HG02840 (cell line): ENCODE measurements around the gene IL2RG.

Source experiments
- ATAC-seq: cut with Tn5 transposase; IDR thresholded peaks from one replicate; pipeline ENCODE4 v1.9.1; 2021; ENCODE audit warnings: mild to moderate bottlenecking, moderate library complexity, moderate number of reproducible peaks; ENCODE audit not compliant: unreplicated experiment, low FRiP score

The IL2RG gene

DNA sequence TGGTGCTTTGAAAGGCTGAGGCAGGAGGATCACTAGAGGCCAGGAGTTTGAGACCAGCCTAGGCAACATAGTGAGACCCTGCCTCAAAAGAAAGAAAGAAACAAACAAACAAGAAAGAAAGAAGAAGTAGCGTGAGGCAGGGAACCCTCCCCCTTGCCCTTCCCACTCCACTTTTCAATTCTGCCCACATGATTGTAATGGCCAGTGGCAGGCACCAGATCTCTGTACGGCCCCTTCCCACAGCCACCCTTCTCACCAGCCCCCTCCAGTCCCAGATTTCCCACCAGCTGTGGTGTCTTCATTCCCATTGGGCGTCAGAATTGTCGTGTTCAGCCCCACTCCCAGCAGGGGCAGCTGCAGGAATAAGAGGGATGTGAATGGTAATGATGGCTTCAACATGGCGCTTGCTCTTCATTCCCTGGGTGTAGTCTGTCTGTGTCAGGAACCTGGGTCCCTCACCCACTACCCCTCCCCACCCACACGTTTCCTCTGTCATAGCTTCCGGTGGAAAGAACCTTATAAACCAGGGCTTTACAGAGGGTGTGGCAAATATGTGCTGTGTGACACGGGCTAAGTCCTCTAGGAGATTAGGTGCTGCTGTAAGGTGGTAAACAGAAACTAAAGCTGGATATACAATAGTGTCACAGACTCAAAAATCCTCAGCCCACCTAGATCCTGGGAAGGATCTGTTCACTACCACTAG, at the start of gene IL2RG:
IL2RG (minus strand) TSS at position 437 of the 703 bp plus-strand sequence; CDS start at position 399, 38 bp downstream.
- ATAC-seq: peak; percentile 83

- no peak for ATAC-seq
These were observed 49.1 kb upstream of the IL2RG start for GRCh38 chrX:71160475-71160874.

GRCh38 chrX:71159335-71159734, 48.0 kb upstream of the IL2RG start:
- ATAC-seq: no peak

DNA sequence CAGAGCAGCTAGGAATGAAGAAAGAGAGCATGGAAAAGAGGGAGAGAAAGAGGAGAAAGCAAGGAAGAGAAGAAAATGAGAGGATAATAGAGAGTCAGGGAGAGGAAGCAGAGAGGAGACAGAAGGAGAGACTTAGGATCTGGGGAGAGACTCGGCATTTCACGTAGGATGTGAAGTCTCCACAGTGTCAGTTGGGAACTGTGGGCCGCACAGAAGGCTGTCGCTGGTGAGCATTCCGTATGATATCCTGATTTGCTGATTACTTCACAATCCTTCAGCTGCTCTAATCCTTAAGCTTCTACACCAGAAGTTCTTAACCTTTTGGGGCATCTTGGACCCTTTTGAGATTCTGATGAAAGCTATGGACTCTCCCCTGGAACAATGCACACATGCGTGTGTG, 47.2 kb upstream of the IL2RG start:
- ATAC-seq: no peak

DNA sequence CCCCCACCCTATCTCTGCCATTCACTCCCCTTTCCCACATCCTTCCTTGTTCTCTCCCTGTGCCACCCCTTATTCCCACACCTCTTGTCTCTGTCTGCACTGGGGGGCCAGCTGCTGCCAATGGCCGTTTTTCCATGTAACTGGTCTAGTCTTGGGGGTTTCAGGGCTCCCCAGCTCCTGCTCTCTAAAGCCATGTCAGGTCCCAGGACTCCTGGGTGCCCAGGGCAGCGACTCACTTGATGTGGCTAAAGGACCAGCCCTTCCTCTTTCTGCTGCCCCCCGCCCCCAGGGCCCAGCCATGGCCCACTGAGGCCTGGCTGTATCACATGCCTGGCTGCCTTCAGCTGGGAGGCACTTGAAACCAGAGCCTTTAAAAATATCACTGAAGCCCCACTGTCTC, 43.3 kb upstream of the IL2RG start:
- ATAC-seq: no peak

DNA sequence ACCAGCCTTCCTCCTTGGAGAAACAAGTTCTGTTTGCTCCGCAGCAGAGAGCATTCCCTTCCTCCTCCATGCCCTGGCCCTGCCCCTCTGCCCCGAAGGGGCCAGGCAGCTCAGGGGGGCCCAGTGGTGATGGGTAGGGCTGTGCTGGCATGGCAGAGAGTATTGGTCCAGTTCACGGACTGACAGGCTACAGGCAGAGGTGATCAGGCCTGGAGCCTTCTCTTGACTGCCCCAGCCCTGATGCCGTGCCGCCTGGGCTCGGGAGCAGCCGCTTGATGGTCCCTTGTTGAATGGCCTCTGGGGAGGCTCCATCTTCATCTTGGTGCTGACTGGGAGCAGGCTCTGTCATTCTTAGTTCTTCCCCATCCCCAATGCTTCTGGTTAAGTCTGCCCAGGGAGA, 42.8 kb upstream of the IL2RG start:
- no peak for ATAC-seq

GRCh38 chrX:71151366-71151765, 40.0 kb upstream of the IL2RG start:
- no peak for ATAC-seq

GRCh38 chrX:71148278-71148663, 36.9 kb upstream of the IL2RG start:
- ATAC-seq: no peak

DNA sequence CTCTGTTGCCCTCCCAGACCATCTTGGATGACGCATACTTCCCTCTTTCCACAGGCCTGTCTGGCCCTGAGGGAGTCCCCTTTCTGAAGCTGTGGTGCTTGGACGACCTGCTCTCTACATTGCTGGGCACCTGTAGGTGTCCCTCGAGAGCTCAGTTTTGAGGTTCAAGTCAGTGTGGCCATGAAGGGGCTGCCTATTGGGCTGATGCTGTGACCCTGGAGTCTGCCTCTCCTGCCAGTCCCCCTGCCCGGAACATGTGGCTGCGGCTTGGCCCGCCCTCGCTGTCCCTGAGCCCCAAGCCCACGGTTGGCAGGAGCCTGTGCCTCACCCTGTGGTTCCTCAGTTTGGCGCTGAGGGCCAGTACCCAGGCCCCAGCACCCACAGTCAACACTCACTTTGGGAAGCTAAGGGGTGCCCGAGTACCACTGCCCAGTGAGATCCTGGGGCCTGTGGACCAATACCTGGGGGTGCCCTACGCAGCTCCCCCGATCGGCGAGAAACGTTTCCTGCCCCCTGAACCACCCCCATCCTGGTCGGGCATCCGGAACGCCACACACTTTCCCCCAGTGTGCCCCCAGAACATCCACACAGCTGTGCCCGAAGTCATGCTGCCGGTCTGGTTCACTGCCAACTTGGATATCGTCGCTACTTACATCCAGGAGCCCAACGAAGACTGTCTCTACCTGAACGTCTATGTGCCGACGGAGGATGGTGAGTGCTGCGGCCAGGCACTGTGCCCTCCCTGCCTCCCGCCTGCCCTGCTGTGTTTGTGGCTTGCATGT, 36.3 kb upstream of the IL2RG start:
- no peak for ATAC-seq

DNA sequence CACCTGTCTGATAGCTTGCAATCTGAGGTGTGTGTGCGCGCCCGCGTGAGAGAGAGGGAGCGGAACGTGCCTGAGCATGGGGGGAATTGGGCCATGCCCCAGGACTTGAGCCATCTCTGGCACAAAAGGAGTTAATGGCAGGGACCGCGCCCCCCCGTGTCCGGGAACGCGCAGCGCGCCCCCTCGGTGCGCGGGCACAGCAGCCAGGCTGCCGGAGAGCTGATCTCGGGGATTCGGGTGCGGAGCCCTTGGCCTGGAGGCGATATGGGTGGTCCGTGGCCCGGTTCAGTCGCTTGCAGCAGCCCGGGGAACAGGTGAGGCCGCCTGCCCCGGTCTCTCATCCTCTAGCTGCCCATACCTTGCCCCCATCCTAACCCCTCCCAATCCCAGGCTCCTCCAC, 33.3 kb upstream of the IL2RG start, which contains the start of gene NLGN3:
NLGN3 (plus strand) TSS at position 191 of the 400 bp plus-strand sequence. CDS start 2,909 bp downstream, outside the sequence.
- ATAC-seq: no peak

- no peak for ATAC-seq
These were observed 32.1 kb upstream of the IL2RG start for GRCh38 chrX:71143508-71143907.

DNA sequence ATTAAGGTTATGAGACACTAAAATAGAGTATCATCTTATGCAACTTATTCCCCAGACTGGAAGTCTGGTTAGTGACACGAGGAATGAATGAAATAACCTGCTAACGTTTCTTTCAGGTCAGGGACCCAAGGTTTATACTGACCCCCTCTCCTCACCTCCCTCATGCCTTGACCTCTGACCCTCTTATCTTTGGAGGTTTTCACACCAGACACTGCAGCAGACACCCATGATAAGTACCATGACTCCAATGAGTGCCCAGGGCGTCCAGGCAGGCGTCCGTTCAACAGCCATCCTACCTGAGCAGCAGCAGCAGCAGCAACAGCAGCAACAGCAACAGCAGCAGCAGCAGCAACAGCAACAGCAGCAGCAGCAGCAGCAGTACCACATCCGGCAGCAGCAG, 29.1 kb upstream of the IL2RG start:
- ATAC-seq: no peak

GRCh38 chrX:71131510-71131909, 20.1 kb upstream of the IL2RG start:
- ATAC-seq: no peak

DNA sequence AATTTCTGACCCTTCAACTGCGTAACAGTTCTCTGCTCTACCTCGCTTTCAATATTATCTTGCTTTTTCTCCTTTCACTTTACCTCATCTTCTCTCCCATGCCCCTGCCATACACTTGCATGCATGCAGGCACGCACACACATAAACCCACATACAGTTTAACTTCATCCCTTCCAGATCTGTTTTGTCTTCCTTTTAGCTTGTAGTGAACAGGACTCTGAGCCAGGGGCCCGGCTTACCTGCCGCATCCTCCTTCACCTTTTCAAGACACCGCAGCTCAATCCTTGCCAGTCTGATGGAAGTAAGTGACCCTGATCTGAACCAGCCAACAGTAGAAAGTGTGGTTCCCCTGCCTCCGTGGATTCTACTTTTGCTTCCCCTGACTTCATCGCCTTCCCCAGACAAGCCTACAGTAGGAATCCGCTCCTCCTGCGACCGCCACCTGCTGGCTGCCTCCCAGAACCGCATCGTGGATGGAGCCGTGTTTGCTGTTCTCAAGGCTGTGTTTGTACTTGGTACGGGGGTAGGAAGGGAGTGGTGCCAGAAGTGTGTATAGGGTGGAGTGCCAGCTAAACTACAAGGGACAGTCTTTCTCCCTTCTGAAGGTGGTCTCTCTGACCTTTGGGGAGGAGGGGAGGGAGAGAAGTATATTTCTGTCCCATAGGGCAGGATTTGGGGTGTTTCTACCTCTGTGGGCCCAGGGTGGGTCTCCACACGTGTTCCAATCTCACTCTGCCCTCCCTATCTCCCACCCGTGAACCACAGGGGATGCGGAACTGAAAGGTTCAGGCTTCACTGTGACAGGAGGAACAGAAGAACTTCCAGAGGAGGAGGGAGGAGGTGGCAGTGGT, 17.8 kb upstream of the IL2RG start:
- ATAC-seq: no peak

DNA sequence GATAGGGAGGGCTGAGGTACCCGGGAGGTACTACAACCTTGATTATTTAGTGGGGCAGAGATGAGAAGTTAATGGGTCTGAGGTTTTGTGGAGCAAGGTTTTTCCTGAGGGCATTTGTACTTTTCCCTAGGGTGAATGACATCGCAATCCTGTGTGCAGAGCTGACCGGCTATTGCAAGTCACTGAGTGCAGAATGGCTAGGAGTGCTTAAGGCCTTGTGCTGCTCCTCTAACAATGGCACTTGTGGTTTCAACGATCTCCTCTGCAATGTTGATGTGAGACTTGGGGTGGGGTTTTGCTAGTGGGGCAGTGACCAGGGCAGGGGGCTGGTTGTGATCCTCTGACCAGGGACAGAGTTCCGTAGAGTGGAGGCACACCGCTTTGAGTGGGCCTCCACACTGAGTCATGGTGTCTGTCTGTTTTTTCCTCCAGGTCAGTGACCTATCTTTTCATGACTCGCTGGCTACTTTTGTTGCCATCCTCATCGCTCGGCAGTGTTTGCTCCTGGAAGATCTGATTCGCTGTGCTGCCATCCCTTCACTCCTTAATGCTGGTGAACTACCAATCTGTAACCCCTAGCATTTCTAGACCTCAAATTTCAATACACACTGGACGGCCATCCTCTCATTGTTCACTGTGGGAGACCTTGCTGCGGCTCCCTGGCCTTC, 16.9 kb upstream of the IL2RG start:
- no peak for ATAC-seq

DNA sequence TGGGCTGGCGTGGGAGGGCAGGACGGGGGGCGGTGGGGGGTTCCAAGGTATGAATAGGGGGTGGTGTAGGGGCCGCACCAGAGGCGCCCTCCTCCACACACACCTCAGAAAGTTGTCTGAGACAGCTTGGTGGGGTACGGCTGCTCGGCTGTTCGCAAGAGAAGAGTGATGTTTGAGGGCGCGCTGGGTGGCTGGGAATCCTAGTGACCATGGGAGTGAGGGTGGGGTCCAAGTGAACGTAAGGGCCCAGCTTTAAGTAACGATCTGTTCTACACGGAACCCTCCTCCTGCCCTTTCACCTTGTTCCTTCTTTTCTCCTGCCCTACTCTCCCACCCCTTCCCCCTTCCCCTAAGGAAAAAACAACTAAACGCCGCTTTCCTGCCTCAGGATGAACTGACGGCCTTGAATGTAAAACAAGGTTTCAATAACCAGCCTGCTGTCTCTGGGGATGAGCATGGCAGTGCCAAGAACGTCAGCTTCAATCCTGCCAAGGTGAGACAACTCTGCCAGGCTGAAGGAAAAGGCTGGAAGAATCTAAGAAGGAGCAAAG, 7.7 kb upstream of the IL2RG start:
- no peak for ATAC-seq

DNA sequence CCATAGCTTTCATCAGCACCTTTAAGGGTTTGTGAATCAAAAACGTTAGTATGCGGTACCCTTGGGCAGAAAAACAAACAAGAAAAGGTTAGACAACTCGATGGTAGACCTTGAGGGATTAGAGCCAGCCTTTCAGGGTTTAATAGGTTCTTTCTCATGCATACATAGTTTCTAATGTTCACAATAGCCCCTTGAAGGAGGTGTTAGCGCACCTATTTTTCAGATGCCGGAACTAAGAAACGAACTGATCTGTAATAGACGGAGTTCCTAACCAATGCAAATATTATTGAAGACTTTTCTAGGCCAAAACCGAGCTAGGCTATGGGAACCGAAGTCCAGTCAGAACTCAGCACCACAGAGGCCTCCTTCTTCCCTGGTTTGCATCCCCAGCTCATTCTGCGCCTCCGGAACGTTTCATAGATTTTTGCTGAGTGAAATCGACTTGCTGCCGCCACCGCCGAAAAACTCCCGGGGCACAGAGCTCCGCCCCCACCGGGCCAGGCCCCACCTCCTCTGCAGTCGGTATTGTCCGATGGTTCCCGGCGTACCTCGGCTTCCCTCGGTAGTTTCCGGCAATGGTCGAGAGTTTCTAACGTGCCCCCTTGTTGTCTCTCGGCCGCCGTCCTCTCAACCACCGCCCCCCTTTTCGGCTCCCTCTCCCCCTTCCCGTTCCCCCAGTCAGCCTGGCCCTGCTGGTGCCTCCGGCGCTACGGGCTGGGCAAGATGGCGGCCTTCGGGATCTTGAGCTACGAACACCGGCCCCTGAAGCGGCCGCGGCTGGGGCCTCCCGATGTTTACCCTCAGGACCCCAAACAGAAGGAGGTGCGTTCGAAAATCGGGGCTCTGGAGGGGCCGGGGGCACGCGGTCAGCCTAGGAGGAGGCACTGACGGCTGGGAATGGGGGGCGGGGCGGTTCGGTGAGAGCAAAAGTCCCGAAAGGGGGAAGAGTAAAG, 6.9 kb upstream of the IL2RG start, which contains the start of gene MED12:
MED12 (plus strand) TSS at position 565 of the 953 bp plus-strand sequence; CDS start at position 724, 159 bp downstream.
- peak; percentile 85 for ATAC-seq

GRCh38 chrX:71117358-71117757, 6.0 kb upstream of the IL2RG start:
- no peak for ATAC-seq

DNA sequence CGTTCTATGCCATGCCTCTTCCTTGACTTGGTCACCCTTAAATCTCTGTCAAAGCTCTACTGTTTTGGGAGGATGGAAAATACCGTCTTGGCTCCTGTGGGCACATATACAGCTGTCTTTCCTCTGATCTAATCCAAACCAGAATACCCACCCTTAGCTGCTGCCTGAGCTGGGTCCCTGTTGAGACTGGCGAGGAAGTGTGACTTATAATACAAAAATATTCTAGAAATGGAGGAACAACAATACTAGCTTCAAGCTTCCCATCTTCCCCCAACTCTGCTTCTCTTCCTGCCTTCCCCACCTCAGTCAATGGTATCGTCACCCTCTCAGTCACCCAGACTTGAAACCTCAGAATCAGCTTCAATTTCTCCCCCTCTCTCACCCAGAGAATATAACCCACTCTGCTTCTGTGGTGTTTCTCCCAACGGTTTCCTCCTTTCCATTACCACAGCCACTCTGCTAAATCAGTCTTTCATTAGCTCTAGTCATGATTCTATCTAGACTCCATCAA, 599 bp upstream of the IL2RG start:
- peak; percentile 24 for ATAC-seq
